Neural progenitor cell (in vitro differentiated cells): ENCODE measurements around the gene AZGP1. TPM values are rescaled to one million over a fixed set of nuclear protein-coding genes. Genes with fewer than 3 reads are reported as not detected.

Experiments used
- DNase-seq: peaks from one replicate; pipeline ENCODE4 v3.0.0-alpha.2; 2016; ENCODE audit warnings: low spot score
- H2AFZ ChIP-seq: fragments of 200-600 bp; sonication (generic); replicated peaks from 2 replicates; pipeline ENCODE4 v1.6.1; 2016; ENCODE audit warnings: antibody characterized with exemption
- H3F3A ChIP-seq: fragments of 200-600 bp; sonication (generic); 2 replicates; pipeline ENCODE4 v1.6.1; 2016; ENCODE audit warnings: antibody characterized with exemption, low read depth
- H3K27ac ChIP-seq: fragments of 200-600 bp; sonication (generic); 2 replicates; pipeline ENCODE4 v1.5.1; 2016; ENCODE audit warnings: mild to moderate bottlenecking
- H3K27me3 ChIP-seq: fragments of 200-600 bp; sonication (generic); 2 replicates; pipeline ENCODE4 v1.6.1; 2016; ENCODE audit warnings: mild to moderate bottlenecking, moderate library complexity
- H3K36me3 ChIP-seq: fragments of 200-600 bp; sonication (generic); 2 replicates; pipeline ENCODE4 v1.5.1; 2016
- H3K4me1 ChIP-seq: fragments of 200-600 bp; sonication (generic); 2 replicates; pipeline ENCODE4 v1.6.1; 2016; ENCODE audit warnings: mixed run types
- H3K4me2 ChIP-seq: fragments of 200-600 bp; sonication (generic); 2 replicates; pipeline ENCODE4 v1.6.1; 2016
- H3K4me3 ChIP-seq: fragments of 200-600 bp; sonication (generic); 2 replicates; pipeline ENCODE4 v1.5.1; 2016
- H3K79me2 ChIP-seq: fragments of 200-600 bp; sonication (generic); 2 replicates; pipeline ENCODE4 v1.6.1; 2016; ENCODE audit warnings: low read depth
- H3K9ac ChIP-seq: fragments of 200-600 bp; sonication (generic); 2 replicates; pipeline ENCODE4 v1.6.1; 2016
- H3K9me3 ChIP-seq: fragments of 200-600 bp; sonication (generic); 2 replicates; pipeline ENCODE4 v1.5.1; 2016; ENCODE audit warnings: low read depth
- H4K20me1 ChIP-seq: fragments of 200-600 bp; sonication (generic); 2 replicates; pipeline ENCODE4 v1.6.1; 2016; ENCODE audit warnings: low read depth
- H3K27ac Mint-ChIP-seq: 3 replicates; pipeline ENCODE4 v1.8.0; 2021; ENCODE audit warnings: mixed read lengths
- H3K27me3 Mint-ChIP-seq: 2 replicates; pipeline ENCODE4 v1.8.0; 2022; ENCODE audit warnings: low read depth, mild to moderate bottlenecking, inconsistent platforms, moderate library complexity, mixed read lengths; ENCODE audit not compliant: insufficient read depth
- H3K36me3 Mint-ChIP-seq: 3 replicates; pipeline ENCODE4 v1.8.0; 2021; ENCODE audit warnings: mixed read lengths
- H3K4me1 Mint-ChIP-seq: 3 replicates; pipeline ENCODE4 v1.8.0; 2021; ENCODE audit warnings: mixed read lengths
- H3K4me3 Mint-ChIP-seq: 3 replicates; pipeline ENCODE4 v1.8.0; 2021; ENCODE audit warnings: mild to moderate bottlenecking, moderate library complexity, mixed read lengths
- H3K9me3 Mint-ChIP-seq: 3 replicates; pipeline ENCODE4 v1.8.0; 2020; ENCODE audit warnings: mixed read lengths
- CTCF ChIP-seq: fragments of 200-600 bp; sonication (generic); IDR thresholded peaks from 2 replicates; pipeline ENCODE4 v1.5.1; 2017; ENCODE audit warnings: antibody characterized with exemption, mild to moderate bottlenecking
- EZH2 ChIP-seq: fragments of 200-600 bp; sonication (generic); IDR thresholded peaks from 2 replicates; pipeline ENCODE4 v1.6.1; 2017; ENCODE audit warnings: antibody characterized with exemption, mild to moderate bottlenecking, moderate library complexity
- EZH2phosphoT487 ChIP-seq: fragments of 200-600 bp; sonication (generic); IDR thresholded peaks from 2 replicates; pipeline ENCODE4 v1.6.1; 2017; ENCODE audit warnings: antibody characterized with exemption
- total RNA-seq: library from RNA; depleted of rRNA; stranded (reverse); fragments of >200 nt; gene quantifications from 2 replicates; pipeline ENCODE4 v1.2.3, GENCODE V29; 2015; ENCODE audit warnings: low replicate concordance

AZGP1 gene
- not detected in 2 replicates for total RNA-seq

DNA sequence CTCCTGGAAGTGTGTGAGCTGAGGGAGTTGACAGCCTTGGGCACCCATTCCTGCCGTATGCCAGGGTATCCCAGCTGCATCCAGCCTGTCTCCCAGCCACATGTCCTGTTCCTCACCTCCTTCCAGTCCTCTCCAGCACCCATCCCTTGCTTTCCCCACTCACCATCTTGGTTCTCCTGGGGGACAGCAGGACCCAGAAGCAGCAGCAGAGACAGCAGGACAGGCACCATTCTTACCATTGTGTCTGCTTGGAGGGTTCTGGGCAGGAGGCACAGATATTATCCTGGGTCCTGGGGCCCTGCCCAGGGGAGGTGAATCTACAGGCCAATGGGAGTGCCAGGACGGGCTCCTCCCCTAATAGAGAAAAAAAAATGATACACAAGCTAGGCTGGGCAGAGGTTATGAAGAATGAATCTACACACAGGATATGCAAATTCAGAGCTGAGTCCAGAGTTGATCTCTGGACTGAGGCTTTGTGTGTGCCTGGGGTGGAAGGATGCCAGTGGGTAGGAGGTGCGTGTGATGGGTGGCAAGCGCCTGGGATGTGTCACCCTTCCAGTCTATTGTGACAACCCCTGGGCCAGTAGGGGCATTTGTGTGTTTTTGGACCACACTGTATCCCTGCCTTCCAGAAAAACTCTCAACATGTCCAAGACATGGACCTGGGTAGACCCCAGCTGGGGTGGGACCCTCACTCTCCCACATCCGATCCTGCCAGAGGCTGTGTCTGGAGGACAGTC is at the start of gene AZGP1:
TSS of gene AZGP1 (minus strand) at position 250 of the 740 bp plus-strand sequence. CDS start at position 239, 11 bp downstream.
- TF ChIP-seq EZH2phosphoT487 (no peak), CTCF (no peak), EZH2 (no peak)
- no peak within 1 kb of the TSS for H3K27ac Mint-ChIP-seq
- Histone ChIP-seq H3K27me3 (no peaks in the 10 kb centered on the region), H3K4me1 (no peaks in the 10 kb centered on the region), H3F3A (no peaks in the 10 kb centered on the region), H3K27ac (no peak within 1 kb of the TSS), H4K20me1 (no peaks in the 10 kb centered on the region), H3K9ac (no peak within 1 kb of the TSS), H3K4me3 (no peak within 1 kb of the TSS), H3K9me3 (no peaks in the 10 kb centered on the region), H3K79me2 (no peaks in the 10 kb centered on the region), H3K4me2 (no peak within 1 kb of the TSS), H3K36me3 (no peaks in the 10 kb centered on the region), H2AFZ (no peak within 1 kb of the TSS)
- peaks cover 7% of the 10 kb centered on the region for H3K4me1 Mint-ChIP-seq
- DNase-seq = no peak
- no peaks in the 10 kb centered on the region for H3K9me3 Mint-ChIP-seq
- no peaks in the 10 kb centered on the region for H3K36me3 Mint-ChIP-seq
- peaks cover 9% of the 10 kb centered on the region for H3K27me3 Mint-ChIP-seq
- H3K4me3 Mint-ChIP-seq = no peak within 1 kb of the TSS

GRCh38 chr7:100024020-100024619 is 48.3 kb upstream of the AZGP1 start:
- H3K4me3 ChIP-seq = no peak overlapping the region
- no peaks in the 10 kb centered on the region for H3K27me3 ChIP-seq
- TF ChIP-seq EZH2 (no peak), CTCF (no peak), EZH2phosphoT487 (no peak)
- peaks cover 3% of the 10 kb centered on the region for H3F3A ChIP-seq
- no peaks in the 10 kb centered on the region for H3K9me3 ChIP-seq
- H3K27ac ChIP-seq = no peak overlapping the region
- H3K27me3 Mint-ChIP-seq = peaks cover 5% of the 10 kb centered on the region
- peaks cover 49% of the 10 kb centered on the region for H4K20me1 ChIP-seq
- no peaks in the 10 kb centered on the region for H3K4me1 ChIP-seq
- H2AFZ ChIP-seq = no peak overlapping the region
- H3K9me3 Mint-ChIP-seq = no peaks in the 10 kb centered on the region
- no peaks in the 10 kb centered on the region for H3K4me1 Mint-ChIP-seq
- peaks cover 22% of the 10 kb centered on the region for H3K36me3 Mint-ChIP-seq
- H3K27ac Mint-ChIP-seq = no peak overlapping the region
- no peak overlapping the region for H3K4me2 ChIP-seq
- H3K36me3 ChIP-seq = peaks cover 20% of the 10 kb centered on the region
- DNase-seq = no peak
- no peak overlapping the region for H3K9ac ChIP-seq
- H3K4me3 Mint-ChIP-seq = no peak overlapping the region
- peaks cover 43% of the 10 kb centered on the region for H3K79me2 ChIP-seq

- peaks cover 3% of the 10 kb centered on the region for H3F3A ChIP-seq
- H3K79me2 ChIP-seq = peaks cover 49% of the 10 kb centered on the region
- DNase-seq = no peak
- no peaks in the 10 kb centered on the region for H3K9me3 ChIP-seq
- no peak overlapping the region for H3K27ac ChIP-seq
- peaks cover 20% of the 10 kb centered on the region for H3K36me3 ChIP-seq
- peaks cover 55% of the 10 kb centered on the region for H4K20me1 ChIP-seq
- H3K4me3 ChIP-seq = no peak overlapping the region
- no peak for TF ChIP-seq EZH2phosphoT487
- TF ChIP-seq EZH2 = no peak
- TF ChIP-seq CTCF = no peak
- no peak overlapping the region for H3K9ac ChIP-seq
- no peak overlapping the region for H3K27ac Mint-ChIP-seq
- H3K9me3 Mint-ChIP-seq = no peaks in the 10 kb centered on the region
- no peak overlapping the region for H3K4me2 ChIP-seq
- H3K36me3 Mint-ChIP-seq = peaks cover 25% of the 10 kb centered on the region
- peaks cover 8% of the 10 kb centered on the region for H3K27me3 Mint-ChIP-seq
- no peaks in the 10 kb centered on the region for H3K4me1 ChIP-seq
- no peak overlapping the region for H3K4me3 Mint-ChIP-seq
- H3K4me1 Mint-ChIP-seq = no peaks in the 10 kb centered on the region
- H3K27me3 ChIP-seq = no peaks in the 10 kb centered on the region
- no peak overlapping the region for H2AFZ ChIP-seq
Measured at GRCh38 chr7:100023526-100023925, 47.7 kb upstream of the AZGP1 start.
